Osteoblast (primary cell): ENCODE data around the gene CYP2A6. TPM values are rescaled to one million over a fixed set of nuclear protein-coding genes. Genes with fewer than 3 reads are reported as not detected.
"Not testable (repeated sequence)": the region's sequence is repeated elsewhere in the genome, so short reads cannot be mapped to it uniquely, and the experiment has no call there.

ENCODE experiments used
- DNase-seq: peaks from one replicate; pipeline ENCODE4 v3.0.0; 2011; ENCODE audit warnings: low spot score, mixed read lengths; ENCODE audit not compliant: insufficient read length; ENCODE audit errors: missing footprints
- H2AFZ ChIP-seq: 2 replicates; pipeline ENCODE4 v1.6.0; 2011; ENCODE audit warnings: mild to moderate bottlenecking, low read length
- H3K27ac ChIP-seq: 2 replicates; pipeline ENCODE4 v1.5.1; 2011; ENCODE audit warnings: mild to moderate bottlenecking, low read depth, low read length, moderate library complexity
- H3K27me3 ChIP-seq: 2 replicates; pipeline ENCODE4 v1.6.0; 2012; ENCODE audit warnings: mild to moderate bottlenecking, control low read depth, inconsistent platforms, low read length, moderate library complexity; ENCODE audit not compliant: insufficient read depth
- H3K36me3 ChIP-seq: 2 replicates; pipeline ENCODE4 v1.5.1; 2011; ENCODE audit warnings: mild to moderate bottlenecking, low read length, control low read depth, moderate library complexity; ENCODE audit not compliant: insufficient read depth
- H3K4me1 ChIP-seq: 2 replicates; pipeline ENCODE4 v1.5.1; 2011; ENCODE audit warnings: mild to moderate bottlenecking, low read length, control low read depth, moderate library complexity; ENCODE audit not compliant: insufficient read depth
- H3K4me2 ChIP-seq: 2 replicates; pipeline ENCODE4 v1.6.0; 2011; ENCODE audit warnings: mild to moderate bottlenecking, low read length; ENCODE audit not compliant: insufficient read depth
- H3K4me3 ChIP-seq: fragments of 200-600 bp; sonication (generic); 3 replicates; pipeline ENCODE4 v1.5.1; 2012; ENCODE audit warnings: mild to moderate bottlenecking, low read length, inconsistent platforms; ENCODE audit not compliant: insufficient read depth
- H3K79me2 ChIP-seq: 2 replicates; pipeline ENCODE4 v1.6.0; 2012; ENCODE audit warnings: mild to moderate bottlenecking, low read length, control low read depth, inconsistent platforms; ENCODE audit not compliant: insufficient read depth
- H3K9me3 ChIP-seq: 2 replicates; pipeline ENCODE4 v1.5.1; 2011; ENCODE audit warnings: low read depth, low read length, control low read depth
- H4K20me1 ChIP-seq: 2 replicates; pipeline ENCODE4 v1.6.0; 2012; ENCODE audit warnings: mild to moderate bottlenecking, low read length, control low read depth; ENCODE audit not compliant: insufficient read depth
- total RNA-seq: library from RNA; depleted of rRNA; stranded (reverse); fragments of >200 nt; gene quantifications from 2 replicates; pipeline ENCODE4 v1.2.3, GENCODE V29; 2012
- TF ChIP-seq, protein P1 (sequence below): IDR thresholded peaks from 2 replicates; pipeline ENCODE4 v1.5.1; 2011; ENCODE audit warnings: mild to moderate bottlenecking, low read depth, low read length, moderate library complexity; ENCODE audit errors: extremely low read depth

The CYP2A6 gene
- total RNA-seq, 1 donor: not detected

DNA sequence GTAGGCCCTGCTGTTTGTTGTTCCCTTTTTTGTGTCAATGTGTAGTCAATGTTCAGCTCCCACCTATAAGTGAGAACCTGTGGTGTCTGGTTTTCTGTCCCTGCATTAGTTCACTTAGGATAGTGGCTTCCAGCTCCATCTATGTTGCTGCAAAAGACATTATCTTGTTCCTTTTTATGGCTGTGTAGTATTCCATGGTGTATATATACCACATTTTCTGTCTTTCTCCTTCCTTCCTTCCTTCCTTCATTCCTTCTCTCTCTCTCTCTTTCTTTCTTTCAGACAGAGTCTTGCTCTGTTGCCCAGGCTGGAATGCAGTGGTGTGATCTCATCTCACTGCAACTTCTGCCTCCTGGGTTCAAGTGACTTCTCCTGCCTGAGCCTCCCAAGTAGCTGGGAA is 21.0 kb downstream of the CYP2A6 start:
- no peaks in the 10 kb centered on the region for H3K27me3 ChIP-seq
- H3K79me2 ChIP-seq: no peaks in the 10 kb centered on the region
- DNase-seq: no peak
- no peaks in the 10 kb centered on the region for H4K20me1 ChIP-seq
- peaks cover 14% of the 10 kb centered on the region for H3K4me1 ChIP-seq
- H3K4me3 ChIP-seq: no peak overlapping the region
- no peak overlapping the region for H3K27ac ChIP-seq
- H3K9me3 ChIP-seq: no peaks in the 10 kb centered on the region
- H2AFZ ChIP-seq: no peak overlapping the region
- TF ChIP-seq, protein P1, sequence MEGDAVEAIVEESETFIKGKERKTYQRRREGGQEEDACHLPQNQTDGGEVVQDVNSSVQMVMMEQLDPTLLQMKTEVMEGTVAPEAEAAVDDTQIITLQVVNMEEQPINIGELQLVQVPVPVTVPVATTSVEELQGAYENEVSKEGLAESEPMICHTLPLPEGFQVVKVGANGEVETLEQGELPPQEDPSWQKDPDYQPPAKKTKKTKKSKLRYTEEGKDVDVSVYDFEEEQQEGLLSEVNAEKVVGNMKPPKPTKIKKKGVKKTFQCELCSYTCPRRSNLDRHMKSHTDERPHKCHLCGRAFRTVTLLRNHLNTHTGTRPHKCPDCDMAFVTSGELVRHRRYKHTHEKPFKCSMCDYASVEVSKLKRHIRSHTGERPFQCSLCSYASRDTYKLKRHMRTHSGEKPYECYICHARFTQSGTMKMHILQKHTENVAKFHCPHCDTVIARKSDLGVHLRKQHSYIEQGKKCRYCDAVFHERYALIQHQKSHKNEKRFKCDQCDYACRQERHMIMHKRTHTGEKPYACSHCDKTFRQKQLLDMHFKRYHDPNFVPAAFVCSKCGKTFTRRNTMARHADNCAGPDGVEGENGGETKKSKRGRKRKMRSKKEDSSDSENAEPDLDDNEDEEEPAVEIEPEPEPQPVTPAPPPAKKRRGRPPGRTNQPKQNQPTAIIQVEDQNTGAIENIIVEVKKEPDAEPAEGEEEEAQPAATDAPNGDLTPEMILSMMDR: no peak
- H3K36me3 ChIP-seq: peaks cover 7% of the 10 kb centered on the region
- H3K4me2 ChIP-seq: no peak overlapping the region

DNA sequence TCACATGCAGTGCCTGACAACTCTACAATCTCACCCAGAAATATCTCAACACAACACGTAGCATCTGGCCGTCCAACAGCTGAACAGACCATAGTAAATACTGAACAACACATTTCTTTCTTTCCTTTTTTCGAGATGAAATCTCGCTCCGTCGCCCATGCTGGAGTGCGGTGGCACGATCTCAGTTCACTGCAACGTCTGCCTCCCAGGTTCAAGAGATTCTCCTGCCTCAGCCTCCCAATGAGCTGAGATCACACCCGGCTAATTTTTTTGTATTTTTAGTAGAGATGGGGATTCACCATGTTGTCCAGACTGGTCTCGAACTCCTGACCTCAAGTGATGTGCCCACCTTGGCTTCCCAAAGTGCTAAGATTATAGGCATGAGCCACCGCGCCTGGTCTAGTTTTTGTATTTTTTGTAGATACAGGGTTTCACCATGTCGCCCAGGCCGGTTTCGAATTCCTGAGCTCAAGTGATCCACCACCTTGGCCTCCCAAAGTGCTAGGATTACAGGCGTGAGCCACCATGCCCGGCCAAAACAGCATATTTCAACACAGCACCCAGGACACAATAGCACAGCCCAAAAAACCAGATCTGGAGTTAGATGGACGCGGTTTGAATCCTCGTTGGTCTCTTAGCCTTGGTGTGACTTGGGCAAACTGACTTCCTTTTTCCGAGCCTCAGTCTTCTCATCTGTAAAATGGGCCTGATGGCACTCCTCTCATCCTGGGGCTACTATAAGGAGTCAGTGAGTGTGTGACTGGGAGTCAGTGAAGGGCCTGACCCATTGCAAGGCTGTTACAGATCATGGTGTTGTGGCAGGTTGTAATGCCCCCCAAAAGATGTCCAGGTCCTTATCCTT is 22.6 kb downstream of the CYP2A6 start:
- H3K4me2 ChIP-seq: no peak overlapping the region
- H3K4me1 ChIP-seq: peaks cover 14% of the 10 kb centered on the region
- no peaks in the 10 kb centered on the region for H3K79me2 ChIP-seq
- no peak overlapping the region for H3K27ac ChIP-seq
- no peak overlapping the region for H3K4me3 ChIP-seq
- no peaks in the 10 kb centered on the region for H3K27me3 ChIP-seq
- TF ChIP-seq, protein P1: no peak
- H3K9me3 ChIP-seq: no peaks in the 10 kb centered on the region
- peaks cover 7% of the 10 kb centered on the region for H3K36me3 ChIP-seq
- no peak overlapping the region for H2AFZ ChIP-seq
- no peaks in the 10 kb centered on the region for H4K20me1 ChIP-seq
- no peak for DNase-seq

DNA sequence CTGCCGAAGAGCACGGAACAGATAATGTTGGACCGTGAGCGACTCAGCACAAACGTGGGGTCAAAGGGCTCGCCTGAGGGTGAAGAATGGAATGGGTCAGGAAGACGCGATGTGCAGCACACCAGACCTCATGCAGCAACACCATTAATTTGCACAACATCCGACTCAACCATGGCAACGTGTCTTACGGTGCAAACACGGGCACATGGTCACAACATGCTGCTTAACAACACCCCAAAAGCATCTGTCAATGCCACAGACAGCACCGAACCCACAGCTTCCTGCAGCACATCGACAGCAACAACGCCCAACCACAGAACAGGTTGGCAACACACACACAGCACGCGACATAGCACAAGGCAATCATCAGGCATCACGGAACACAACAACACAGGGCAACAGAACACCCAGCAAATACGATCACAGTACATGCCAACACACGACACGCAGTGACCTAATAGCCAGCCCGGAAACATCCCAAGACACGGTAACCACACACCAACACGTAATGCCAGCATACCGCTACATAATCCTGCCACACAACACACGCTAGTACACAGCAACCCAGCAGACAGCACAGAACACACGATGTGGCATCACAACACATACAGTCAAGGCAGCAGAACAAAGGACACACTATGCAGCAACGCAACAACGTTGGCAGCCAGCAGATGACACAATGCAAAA is 23.4 kb downstream of the CYP2A6 start:
- H3K4me1 ChIP-seq, H4K20me1 ChIP-seq, H3K4me3 ChIP-seq, H3K27me3 ChIP-seq, DNase-seq, H2AFZ ChIP-seq, H3K4me2 ChIP-seq, H3K27ac ChIP-seq, H3K36me3 ChIP-seq, H3K79me2 ChIP-seq, H3K9me3 ChIP-seq: not testable (repeated sequence)

DNA sequence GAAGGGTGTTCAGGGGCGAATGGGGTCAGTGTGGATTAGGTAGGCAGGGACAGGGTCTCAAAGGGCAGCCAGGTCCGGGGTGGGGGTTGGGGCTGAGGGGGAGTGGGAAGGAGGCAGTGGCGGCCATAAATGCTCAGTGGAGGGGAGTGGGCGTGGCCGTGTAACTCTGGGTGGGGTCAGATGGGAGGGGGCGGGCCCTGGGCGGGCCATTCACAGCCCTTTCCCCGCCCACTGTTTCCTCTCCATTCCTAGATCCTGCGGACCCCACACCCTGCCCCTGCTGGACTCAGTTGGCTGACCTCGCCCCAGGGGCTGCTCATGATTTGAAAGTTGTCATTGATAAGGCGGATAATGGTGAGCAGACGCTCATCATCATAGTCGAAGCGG is 23.9 kb downstream of the CYP2A6 start:
- not testable (repeated sequence) for H2AFZ ChIP-seq, H3K4me1 ChIP-seq, H3K79me2 ChIP-seq, H3K36me3 ChIP-seq, H3K27ac ChIP-seq, H3K4me3 ChIP-seq, H3K9me3 ChIP-seq, H3K27me3 ChIP-seq, DNase-seq, H3K4me2 ChIP-seq, H4K20me1 ChIP-seq

DNA sequence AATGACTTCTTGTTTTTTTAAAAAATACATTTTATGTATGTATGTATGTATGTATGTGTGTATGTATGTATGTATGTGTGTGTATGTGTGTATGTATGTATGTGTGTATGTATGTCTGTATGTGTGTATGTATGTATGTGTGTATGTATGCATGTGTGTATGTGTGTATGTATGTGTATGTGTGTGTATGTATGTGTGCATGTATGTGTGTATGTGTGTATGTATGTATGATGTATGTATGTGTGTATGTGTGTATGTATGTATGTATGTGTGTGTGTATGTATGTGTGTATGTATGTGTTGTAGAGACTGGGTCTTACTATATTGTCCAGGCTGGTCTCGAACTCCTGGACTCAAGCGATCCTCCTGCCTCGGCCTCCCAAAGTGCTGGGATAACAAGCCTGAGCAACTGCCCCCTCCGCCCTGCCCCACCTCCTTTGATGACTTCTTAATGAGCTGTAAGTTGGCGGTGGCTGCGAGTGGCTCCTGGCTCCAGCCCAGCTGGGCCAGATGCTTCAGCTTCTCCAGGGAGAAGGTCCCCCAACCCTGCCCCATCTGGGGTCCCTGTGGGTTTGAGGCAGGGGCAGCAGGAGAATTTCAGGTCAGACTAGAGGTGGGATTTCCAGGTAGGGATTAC is 24.7 kb downstream of the CYP2A6 start:
- H3K36me3 ChIP-seq, H3K9me3 ChIP-seq, H3K79me2 ChIP-seq, H3K4me1 ChIP-seq, H3K4me3 ChIP-seq, H4K20me1 ChIP-seq, H3K27me3 ChIP-seq, DNase-seq, H3K4me2 ChIP-seq, H2AFZ ChIP-seq, H3K27ac ChIP-seq: not testable (repeated sequence)

DNA sequence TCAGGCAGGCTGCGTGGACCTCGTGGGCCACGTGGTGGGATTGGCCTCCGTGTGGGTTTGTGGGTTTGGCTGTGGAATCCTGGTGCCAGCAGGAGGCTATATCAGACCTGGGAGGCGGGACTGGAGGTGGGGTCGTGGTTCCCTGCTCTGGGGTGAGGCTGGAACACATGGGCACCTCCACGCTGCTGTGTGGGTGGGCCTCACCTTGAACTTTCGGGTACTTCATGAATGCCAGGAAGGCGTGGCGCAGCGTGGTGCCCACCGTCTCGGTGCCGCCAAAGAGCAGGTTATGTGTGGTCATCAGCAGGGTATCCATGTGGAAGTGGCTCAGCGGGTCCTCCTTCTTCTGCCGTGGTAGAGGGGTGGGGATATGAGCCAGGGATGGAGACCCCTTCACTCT is 25.3 kb downstream of the CYP2A6 start:
- H3K36me3 ChIP-seq, H3K4me3 ChIP-seq, H3K4me1 ChIP-seq, H3K9me3 ChIP-seq, H4K20me1 ChIP-seq, H3K79me2 ChIP-seq, DNase-seq, H2AFZ ChIP-seq, H3K27ac ChIP-seq, H3K4me2 ChIP-seq, H3K27me3 ChIP-seq: not testable (repeated sequence)
